ENCODE measurements around the gene POLRMT. TPM values are rescaled to one million over a fixed set of nuclear protein-coding genes. Genes with fewer than 3 reads are reported as not detected.

Gene POLRMT
- total RNA-seq, 4 donors from 2014 or later: 23.2 to 39.7 (median 33.1) TPM

GRCh38 chr19:617551-618246, 15.6 kb downstream of the POLRMT start:
- no peak overlapping the region for H3K4me3 ChIP-seq (replicated peaks in 1 of 3)
- no peak for DNase-seq
- intact Hi-C loops (cut with DNase I): no loop called here
- peaks cover 0 to 4% of the 10 kb centered on the region in 2 donors for H3K4me1 ChIP-seq
- 94% methylated on average over 21 of the region's 29 CpGs; no CpG with 5 or more reads in 1 of the 2 donors for WGBS, 2 donors
- TF ChIP-seq POLR2A (IDR thresholded peaks at IDR 0.05): no peak
- no peak for TF ChIP-seq CTCF (IDR thresholded peaks at IDR 0.05)
- H3K36me3 ChIP-seq: peaks cover 45 to 47% of the 10 kb centered on the region in 2 donors
- no peaks in the 10 kb centered on the region for H3K27me3 ChIP-seq
- no peaks in the 10 kb centered on the region for H3K9me3 ChIP-seq
- H3K27ac ChIP-seq: no peak overlapping the region

- 93 to 95% methylated on average over 15 to 22 of the region's 58 CpGs for WGBS, 2 donors
- Histone ChIP-seq H3K4me1 (peaks cover 0 to 4% of the 10 kb centered on the region in 2 donors), H3K27ac (no peak overlapping the region), H3K27me3 (no peaks in the 10 kb centered on the region), H3K36me3 (peaks cover 37 to 43% of the 10 kb centered on the region in 2 donors), H3K4me3 (replicated peaks in 1 of 3) (no peak overlapping the region), H3K9me3 (no peaks in the 10 kb centered on the region)
- no peak for DNase-seq
- no peak for TF ChIP-seq POLR2A (IDR thresholded peaks at IDR 0.05)
- no peak for TF ChIP-seq CTCF (IDR thresholded peaks at IDR 0.05)
- intact Hi-C loops (cut with DNase I): no loop called here
Measured at GRCh38 chr19:616747-617526, 16.4 kb downstream of the POLRMT start.

- intact Hi-C loops (cut with DNase I): no loop called here
- no peak for DNase-seq
- no peak overlapping the region for H3K27ac ChIP-seq
- TF ChIP-seq CTCF (IDR thresholded peaks at IDR 0.05) (no peak), POLR2A (IDR thresholded peaks at IDR 0.05) (no peak)
- peaks cover 0 to 4% of the 10 kb centered on the region in 2 donors for H3K4me1 ChIP-seq
- 64% methylated on average over 5 of the region's 97 CpGs; no CpG with 5 or more reads in 1 of the 2 donors for WGBS, 2 donors
- H3K27me3 ChIP-seq: no peaks in the 10 kb centered on the region
- H3K9me3 ChIP-seq: no peaks in the 10 kb centered on the region
- H3K36me3 ChIP-seq: peaks cover 31 to 36% of the 10 kb centered on the region in 2 donors
- H3K4me3 ChIP-seq (replicated peaks in 1 of 3): no peak overlapping the region
Measured at GRCh38 chr19:616062-616700, 17.2 kb downstream of the POLRMT start.

GRCh38 chr19:615619-616018, 17.7 kb downstream of the POLRMT start:
- Histone ChIP-seq H3K27ac (no peak overlapping the region), H3K27me3 (no peaks in the 10 kb centered on the region), H3K9me3 (no peaks in the 10 kb centered on the region), H3K4me1 (peaks cover 0 to 7% of the 10 kb centered on the region in 2 donors), H3K4me3 (replicated peaks in 1 of 3) (no peak overlapping the region), H3K36me3 (peaks cover 31 to 32% of the 10 kb centered on the region in 2 donors)
- DNase-seq: peak; percentile 16 to 17
- 3 to 61% methylated on average over 7 to 11 of the region's 33 CpGs for WGBS, 2 donors
- intact Hi-C loops (cut with DNase I): no loop called here
- no peak for TF ChIP-seq CTCF (IDR thresholded peaks at IDR 0.05)
- no peak for TF ChIP-seq POLR2A (IDR thresholded peaks at IDR 0.05)
